Natural killer cell (primary cell): ENCODE measurements around the gene PRKG1. TPM values are rescaled to one million over a fixed set of nuclear protein-coding genes. Genes with fewer than 3 reads are reported as not detected.
"Not testable (repeated sequence)": the region's sequence is repeated elsewhere in the genome, so short reads cannot be mapped to it uniquely, and the experiment has no call there.

ENCODE experiments used
- ATAC-seq, 3 donors: fragments of 150-1000 bp in 2 of 3; fragments of 200-7000 bp in 1 of 3; cut with Tn5 transposase; 1 replicate in 1 of 3; 2 replicates in 2 of 3; pipeline ENCODE4 v1.10.0; 2021; ENCODE audit warnings: mild to moderate bottlenecking in 2 of 3, moderate library complexity in 2 of 3
- DNase-seq, 2 donors: peaks; one replicate each; pipeline versions ENCODE4 v3.0.0 to v3.0.0-alpha.2; 2013 to 2021; ENCODE audit warnings: mixed read lengths in 1 of 2
- H3K27ac ChIP-seq: one replicate; pipeline ENCODE4 v1.5.1; 2013; ENCODE audit warnings: mild to moderate bottlenecking, low read length
- H3K27me3 ChIP-seq: one replicate; pipeline ENCODE4 v1.6.1; 2013; ENCODE audit warnings: low read length; ENCODE audit not compliant: control insufficient read depth, insufficient read depth
- H3K36me3 ChIP-seq: one replicate; pipeline ENCODE4 v1.6.1; 2013; ENCODE audit warnings: low read length; ENCODE audit not compliant: control insufficient read depth, insufficient read depth
- H3K4me1 ChIP-seq: one replicate; pipeline ENCODE4 v1.6.1; 2013; ENCODE audit warnings: low read length; ENCODE audit not compliant: control insufficient read depth, insufficient read depth
- H3K4me3 ChIP-seq: one replicate; pipeline ENCODE4 v1.5.1; 2013; ENCODE audit warnings: low read length
- H3K9me3 ChIP-seq: one replicate; pipeline ENCODE4 v1.6.1; 2013; ENCODE audit warnings: low read length; ENCODE audit not compliant: control insufficient read depth, insufficient read depth
- H3K27ac Mint-ChIP-seq, 2 donors: one replicate each; pipeline ENCODE4 v1.8.0; 2022; ENCODE audit warnings: mild to moderate bottlenecking in 2 of 2, mixed read lengths in 2 of 2, moderate library complexity in 1 of 2
- H3K27me3 Mint-ChIP-seq, 2 donors: one replicate each; pipeline ENCODE4 v1.8.0; 2022; ENCODE audit warnings: low read depth in 2 of 2, mixed read lengths in 2 of 2
- H3K36me3 Mint-ChIP-seq: one replicate; pipeline ENCODE4 v1.8.0; 2022; ENCODE audit warnings: mixed read lengths
- H3K4me1 Mint-ChIP-seq, 2 donors: one replicate each; pipeline ENCODE4 v1.8.0; 2022; ENCODE audit warnings: mixed read lengths in 2 of 2
- H3K4me3 Mint-ChIP-seq: one replicate; pipeline ENCODE4 v1.8.0; 2022; ENCODE audit warnings: mild to moderate bottlenecking, moderate library complexity, mixed read lengths
- H3K9me3 Mint-ChIP-seq, 2 donors: one replicate each; pipeline ENCODE4 v1.8.0; 2022; ENCODE audit warnings: mixed read lengths in 2 of 2
- CTCF ChIP-seq: fragments of 200-600 bp; IDR thresholded peaks from one replicate; pipeline ENCODE4 v1.8.0; 2022; ENCODE audit warnings: antibody characterized with exemption
- WGBS: methylation state at CpG from one replicate; pipeline ENCODE4 v1.1.7; 2013; ENCODE audit warnings: missing lambda C conversion rate; ENCODE audit not compliant: insufficient coverage; 5-methylcytosine and 5-hydroxymethylcytosine counted together
- intact Hi-C: fragments of 100-400 bp; cut with micrococcal nuclease; formaldehyde crosslinking; loops from one replicate; pipeline ENCODE4 v1.14.2; 2022
- total RNA-seq, 4 donors: library from RNA; stranded (reverse); fragments of 120-200 nt in 1 of 4; gene quantifications; one replicate each; pipeline versions ENCODE4 v1.2.3 to v1.2.4, GENCODE V29; 2013 to 2022

The PRKG1 gene
- total RNA-seq, 3 donors from 2014 or later (not counting 1 experiment from before 2014, with no cell fraction given), result 0.23 to 0.41 (median 0.35) TPM

GRCh38 chr10:52245547-52245946 lies 1171.3 kb downstream of the PRKG1 start:
- Mint-ChIP-seq H3K27ac (no peak overlapping the region), H3K9me3 (peaks cover 0 to 3% of the 10 kb centered on the region in 2 donors), H3K27me3 (no peaks in the 10 kb centered on the region), H3K4me3 (no peak overlapping the region), H3K36me3 (no peaks in the 10 kb centered on the region), H3K4me1 (no peaks in the 10 kb centered on the region)
- TF ChIP-seq CTCF, result no peak
- H3K4me1 ChIP-seq, result no peaks in the 10 kb centered on the region
- intact Hi-C loops, result no loop called here
- 70% methylated on average over 2 of the region's 2 CpGs for WGBS
- H3K9me3 ChIP-seq, result no peaks in the 10 kb centered on the region
- no peaks in the 10 kb centered on the region for H3K27me3 ChIP-seq
- no peaks in the 10 kb centered on the region for H3K36me3 ChIP-seq
- DNase-seq (no peak), ATAC-seq (no peak)
- no peak overlapping the region for H3K27ac ChIP-seq
- H3K4me3 ChIP-seq, result no peak overlapping the region

- H3K9me3 Mint-ChIP-seq, H3K36me3 ChIP-seq, H3K27ac Mint-ChIP-seq, H3K4me1 ChIP-seq, ATAC-seq, H3K27ac ChIP-seq, DNase-seq, H3K4me3 Mint-ChIP-seq, H3K4me1 Mint-ChIP-seq, H3K27me3 ChIP-seq, H3K27me3 Mint-ChIP-seq, intact Hi-C loops, H3K4me3 ChIP-seq, H3K36me3 Mint-ChIP-seq, H3K9me3 ChIP-seq: not testable (repeated sequence)
- WGBS, result 77% methylated on average over 6 of the region's 7 CpGs
Measured at GRCh38 chr10:52247929-52248328, 1173.6 kb downstream of the PRKG1 start.

- Mint-ChIP-seq H3K36me3 (no peaks in the 10 kb centered on the region), H3K4me3 (no peak overlapping the region), H3K9me3 (peaks cover 0 to 2% of the 10 kb centered on the region in 2 donors), H3K27ac (no peak overlapping the region), H3K27me3 (no peaks in the 10 kb centered on the region), H3K4me1 (no peaks in the 10 kb centered on the region)
- Histone ChIP-seq H3K27me3 (no peaks in the 10 kb centered on the region), H3K36me3 (no peaks in the 10 kb centered on the region), H3K4me1 (no peaks in the 10 kb centered on the region), H3K9me3 (no peaks in the 10 kb centered on the region), H3K27ac (no peak overlapping the region), H3K4me3 (no peak overlapping the region)
- intact Hi-C loops, result no loop called here
- DNase-seq (no peak), ATAC-seq (no peak)
- 88% methylated on average over 2 of the region's 4 CpGs for WGBS
- TF ChIP-seq CTCF, result no peak
Measured at GRCh38 chr10:52248697-52249306, 1174.5 kb downstream of the PRKG1 start.

GRCh38 chr10:52249850-52250395 lies 1175.6 kb downstream of the PRKG1 start:
- no peak overlapping the region for H3K27ac Mint-ChIP-seq

More at GRCh38 chr10:52249850-52250395, 1175.6 kb downstream of the PRKG1 start:
- no peak overlapping the region for H3K4me3 Mint-ChIP-seq
- DNase-seq (no peak), ATAC-seq (no peak)
- H3K4me1 Mint-ChIP-seq, result no peaks in the 10 kb centered on the region
- H3K9me3 Mint-ChIP-seq, result peaks cover 0 to 2% of the 10 kb centered on the region in 2 donors
- intact Hi-C loops, result no loop called here
- no peaks in the 10 kb centered on the region for H3K4me1 ChIP-seq
- no peaks in the 10 kb centered on the region for H3K27me3 ChIP-seq
- no peaks in the 10 kb centered on the region for H3K27me3 Mint-ChIP-seq
- 92% methylated on average over 6 of the region's 6 CpGs for WGBS
- TF ChIP-seq CTCF, result no peak
- H3K36me3 Mint-ChIP-seq, result no peaks in the 10 kb centered on the region
- H3K4me3 ChIP-seq, result no peak overlapping the region
- H3K27ac ChIP-seq, result no peak overlapping the region
- no peaks in the 10 kb centered on the region for H3K36me3 ChIP-seq
- H3K9me3 ChIP-seq, result no peaks in the 10 kb centered on the region
